NB4 (cell line): ENCODE results near the gene COL26A1.

ENCODE experiments used
- CTCF ChIP-seq: IDR thresholded peaks from one replicate; pipeline ENCODE4 v1.5.1; 2012; ENCODE audit warnings: low read depth, low read length
- MYC ChIP-seq: IDR thresholded peaks from 2 replicates; pipeline ENCODE4 v1.6.1; 2011; ENCODE audit warnings: low read depth, low read length
- POLR2A ChIP-seq: IDR thresholded peaks from 2 replicates; pipeline ENCODE4 v1.6.1; 2011; ENCODE audit warnings: mild to moderate bottlenecking; ENCODE audit not compliant: insufficient read length; ENCODE audit errors: extremely low read depth
- TF ChIP-seq, protein P1 (sequence below): IDR thresholded peaks from 2 replicates; pipeline ENCODE4 v1.6.1; 2011; ENCODE audit warnings: low read depth, low read length

GRCh38 chr7:101595766-101596537 is 233.3 kb downstream of the COL26A1 start:
- no peak for TF ChIP-seq CTCF
- no peak for TF ChIP-seq POLR2A
- TF ChIP-seq, protein P1, sequence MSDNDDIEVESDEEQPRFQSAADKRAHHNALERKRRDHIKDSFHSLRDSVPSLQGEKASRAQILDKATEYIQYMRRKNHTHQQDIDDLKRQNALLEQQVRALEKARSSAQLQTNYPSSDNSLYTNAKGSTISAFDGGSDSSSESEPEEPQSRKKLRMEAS: no peak
- no peak for TF ChIP-seq MYC
